ENCODE data around the gene JAKMIP2. TPM values are rescaled to one million over a fixed set of nuclear protein-coding genes. Genes with fewer than 3 reads are reported as not detected.

JAKMIP2 gene
- polyA plus RNA-seq, 10 donors = 0.80 to 4.2 (median 1.9) TPM

- DNase-seq = no peak
Measured at GRCh38 chr5:147789820-147790219, 7.3 kb upstream of the JAKMIP2 start.

- DNase-seq = no peak
Measured at GRCh38 chr5:147788023-147788422, 5.5 kb upstream of the JAKMIP2 start.

GRCh38 chr5:147786142-147786541 lies 3.6 kb upstream of the JAKMIP2 start:
- no peak for DNase-seq

GRCh38 chr5:147784146-147784987 lies 1.8 kb upstream of the JAKMIP2 start:
- no peak for DNase-seq

GRCh38 chr5:147780924-147781573 lies 1.5 kb downstream of the JAKMIP2 start:
- no peak for DNase-seq

DNA sequence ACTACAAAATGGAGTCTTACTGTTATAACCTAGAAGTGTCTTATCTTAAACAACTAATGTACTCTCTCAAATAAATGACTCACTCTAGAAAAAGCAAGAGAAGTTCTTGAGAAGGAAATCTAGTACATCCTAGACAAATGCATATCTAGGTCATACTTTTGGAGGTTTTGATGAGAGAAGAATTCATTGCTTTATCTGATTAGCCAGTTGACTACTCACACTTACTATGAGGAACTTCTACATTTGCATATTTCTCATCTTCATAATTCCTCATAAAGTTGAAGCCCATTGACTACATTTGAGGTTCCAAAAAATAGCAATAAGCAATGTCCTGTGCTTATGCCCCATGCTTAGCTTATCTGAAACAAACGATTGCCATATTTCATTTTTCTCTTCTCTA lies 2.8 kb downstream of the JAKMIP2 start:
- DNase-seq = no peak

DNA sequence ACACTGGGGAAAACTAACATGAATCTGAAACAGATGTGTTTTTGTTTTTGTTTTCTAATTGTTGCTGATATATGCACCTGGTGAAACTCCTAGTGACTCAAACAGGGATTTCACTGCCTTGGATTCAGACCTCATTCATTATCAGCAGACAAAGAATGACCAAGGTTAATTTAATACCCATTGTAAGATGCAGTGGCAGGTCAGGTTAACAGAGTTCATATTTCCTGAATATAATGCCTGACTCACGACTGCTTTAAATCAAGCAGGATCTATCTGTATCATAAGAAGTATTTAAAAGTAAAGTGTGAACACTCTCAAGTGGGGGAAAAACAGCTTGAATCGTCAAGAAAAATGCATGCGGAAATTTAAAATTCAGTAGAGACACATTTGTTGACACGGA lies 5.5 kb downstream of the JAKMIP2 start:
- no peak for DNase-seq

- no peak for DNase-seq
Measured at GRCh38 chr5:147773587-147773986, 8.9 kb downstream of the JAKMIP2 start.

GRCh38 chr5:147773139-147773538 lies 9.4 kb downstream of the JAKMIP2 start:
- DNase-seq = no peak

GRCh38 chr5:147767048-147767447 lies 15.5 kb downstream of the JAKMIP2 start:
- DNase-seq = no peak

GRCh38 chr5:147763791-147764525 lies 18.6 kb downstream of the JAKMIP2 start:
- peak in 1 of 3 donors; percentile 16 for DNase-seq

GRCh38 chr5:147760086-147760875 lies 22.2 kb downstream of the JAKMIP2 start:
- no peak for DNase-seq

DNA sequence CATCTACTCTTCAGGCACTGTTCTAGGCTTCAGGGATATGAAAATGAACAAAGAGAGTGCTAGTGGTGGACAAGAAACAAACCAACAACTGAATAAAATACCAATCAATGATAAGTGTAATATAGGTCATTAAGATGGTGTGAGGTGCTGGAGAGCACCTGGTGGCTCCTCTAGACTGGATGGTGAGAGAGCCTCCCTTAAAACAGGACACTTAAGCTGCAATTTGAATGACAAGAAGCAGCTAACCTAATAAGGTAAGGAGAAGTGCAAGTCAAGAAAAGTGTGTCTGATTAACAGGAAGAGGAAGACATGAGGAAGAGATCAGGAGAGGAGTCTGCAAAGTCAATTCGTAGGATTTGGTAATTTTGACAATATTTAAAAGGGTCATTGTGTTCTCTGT lies 23.1 kb downstream of the JAKMIP2 start:
- no peak for DNase-seq

DNA sequence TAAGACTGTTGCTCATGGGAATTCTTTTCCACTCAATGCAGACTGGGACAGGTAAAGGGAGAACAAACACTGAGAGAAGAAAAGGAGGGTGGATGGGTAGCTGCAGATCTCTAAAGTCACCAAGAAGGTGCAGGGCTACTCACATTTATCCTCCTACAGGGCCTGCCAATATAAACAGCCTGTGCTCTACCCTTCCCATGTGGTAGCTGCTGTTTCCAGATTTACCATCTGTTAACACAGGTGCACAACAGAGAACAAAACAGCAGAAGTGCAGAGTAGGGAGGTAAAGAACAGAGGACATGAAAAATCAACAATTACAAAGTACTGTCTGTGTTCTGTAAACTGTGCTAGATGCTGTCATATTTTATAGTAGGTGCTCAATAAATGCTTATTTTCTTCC lies 26.0 kb downstream of the JAKMIP2 start:
- no peak for DNase-seq

GRCh38 chr5:147754372-147755122 lies 28.0 kb downstream of the JAKMIP2 start:
- DNase-seq = no peak

DNA sequence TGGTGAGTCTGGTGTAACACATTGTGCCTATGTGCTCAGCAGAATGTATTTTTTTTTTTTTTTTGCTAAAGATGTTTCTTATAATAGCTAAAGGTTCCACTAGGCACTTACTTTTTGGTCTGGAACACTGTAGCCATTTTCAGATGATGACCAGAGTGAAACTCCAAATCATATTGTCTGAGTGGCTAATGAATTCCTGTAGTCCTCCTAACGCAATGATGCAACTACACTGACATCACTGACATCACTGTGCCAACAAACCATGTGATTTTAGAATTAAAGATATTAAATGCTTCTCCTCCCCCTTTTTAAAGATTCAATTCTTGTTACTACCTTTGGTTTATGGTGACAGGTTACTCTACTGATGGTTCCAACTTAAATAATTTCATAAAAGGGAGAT lies 28.8 kb downstream of the JAKMIP2 start:
- no peak for DNase-seq

- DNase-seq = no peak
Measured at GRCh38 chr5:147752666-147753290, 29.8 kb downstream of the JAKMIP2 start.

DNA sequence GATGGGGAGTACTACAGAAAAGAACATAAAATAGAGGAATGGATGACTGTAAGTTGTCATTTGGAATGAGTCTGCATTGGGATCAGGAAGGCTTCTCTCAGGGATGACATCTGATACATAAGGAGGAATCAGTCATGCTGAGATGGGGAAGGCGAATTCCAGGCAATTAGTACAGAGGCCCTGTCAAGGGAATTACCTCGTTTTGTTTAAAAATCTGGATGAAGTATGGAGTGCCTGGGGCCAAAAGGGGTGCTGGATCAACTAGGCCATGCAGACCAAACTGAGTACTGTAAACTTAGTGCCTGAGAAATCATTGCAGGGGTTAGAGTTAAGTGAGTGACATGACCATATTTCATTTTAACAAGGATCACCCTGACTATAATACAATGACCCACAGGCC lies 30.5 kb downstream of the JAKMIP2 start:
- DNase-seq = no peak

DNA sequence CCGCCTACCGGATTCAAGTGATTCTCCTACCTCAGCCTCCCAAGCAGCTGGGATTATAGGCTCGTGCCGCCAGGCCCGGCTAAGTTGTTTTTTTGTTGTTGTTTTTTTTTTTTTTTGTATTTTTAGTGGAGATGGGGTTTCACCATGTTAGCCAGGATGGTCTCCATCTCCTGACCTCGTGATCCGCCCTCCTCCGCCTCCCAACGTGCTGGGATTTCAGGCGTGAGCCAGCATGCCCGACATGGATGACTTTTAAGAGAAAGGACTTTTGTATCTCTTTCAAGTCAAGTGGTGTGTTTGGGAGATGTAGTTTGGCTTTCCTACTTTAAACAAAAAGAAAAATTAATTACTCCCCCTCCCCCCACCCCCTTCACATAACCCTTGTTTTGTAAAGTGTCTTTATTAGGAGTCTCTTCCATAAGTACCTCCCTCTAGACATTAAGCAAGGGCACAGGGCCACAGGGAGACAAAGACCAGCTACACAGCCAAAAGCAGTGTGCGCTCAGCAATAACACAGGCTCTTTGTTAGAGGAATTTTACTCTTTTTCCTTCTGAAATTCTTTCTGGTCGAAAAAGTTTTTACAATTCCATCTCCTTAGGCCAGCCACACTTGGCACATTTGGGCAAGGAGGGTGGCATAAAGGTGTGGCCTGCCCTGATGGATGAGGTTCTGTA lies 31.2 kb downstream of the JAKMIP2 start:
- no peak for DNase-seq

DNA sequence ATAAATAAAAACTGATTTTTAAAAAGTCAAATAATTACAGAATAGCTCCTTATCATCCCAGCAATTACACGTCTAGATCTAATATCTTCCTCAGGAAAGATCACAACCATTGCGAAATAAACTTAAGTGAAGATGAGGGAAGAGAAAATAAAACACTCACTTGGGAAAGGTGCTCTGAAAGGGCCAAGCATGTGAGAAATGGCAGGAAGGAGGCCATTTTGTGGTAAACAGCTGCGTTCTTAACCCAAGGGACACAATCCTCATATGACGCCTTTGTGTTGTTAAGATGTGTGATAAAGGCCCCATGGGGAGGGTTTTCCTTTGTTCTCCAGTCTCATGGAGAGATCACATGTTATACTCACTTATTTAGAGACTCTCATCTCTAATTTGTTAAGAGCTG lies 32.5 kb downstream of the JAKMIP2 start:
- no peak for DNase-seq

All from muscle of back (tissue), 11 donors.